WTC11 (cell line): Measurements from ENCODE around the gene EFNA5. TPM values are rescaled to one million over a fixed set of nuclear protein-coding genes. Genes with fewer than 3 reads are reported as not detected.

ENCODE experiments used
- ATAC-seq: fragments of 200-7000 bp; cut with Tn5 transposase; 2 replicates; pipeline ENCODE4 v1.10.0; 2021; ENCODE audit warnings: mild to moderate bottlenecking, moderate library complexity
- CTCF ChIA-PET: fragments of 300-600 bp; sonication (Branson Sonifier 250); formaldehyde crosslinking; loops from one replicate; lab custom pipeline; 2021; ENCODE audit warnings: antibody characterized with exemption; lab: Charles Lee
- POLR2A ChIA-PET: fragments of 350-600 bp; sonication (Branson Sonifier 250); formaldehyde crosslinking; loops from one replicate; lab custom pipeline; 2021; ENCODE audit warnings: antibody characterized with exemption; lab: Charles Lee
- DNase-seq: peaks from one replicate; pipeline ENCODE4 v3.0.0; 2021; ENCODE audit warnings: low spot score
- H3K27ac Mint-ChIP-seq: 2 replicates; pipeline ENCODE4 v1.8.0; 2021; ENCODE audit warnings: mixed read lengths
- H3K27me3 Mint-ChIP-seq: 2 replicates; pipeline ENCODE4 v1.8.0; 2021; ENCODE audit warnings: low read depth, mild to moderate bottlenecking, moderate library complexity, mixed read lengths
- H3K36me3 Mint-ChIP-seq: 2 replicates; pipeline ENCODE4 v1.8.0; 2021; ENCODE audit warnings: mixed read lengths
- H3K4me1 Mint-ChIP-seq: 2 replicates; pipeline ENCODE4 v1.8.0; 2022; ENCODE audit warnings: mixed read lengths
- H3K4me3 Mint-ChIP-seq: 2 replicates; pipeline ENCODE4 v1.8.0; 2021; ENCODE audit warnings: mild to moderate bottlenecking, moderate library complexity, mixed read lengths
- H3K9me3 Mint-ChIP-seq: 2 replicates; pipeline ENCODE4 v1.8.0; 2021; ENCODE audit warnings: mixed read lengths
- ATF1 ChIP-seq: sonication (generic); formaldehyde crosslinking; IDR thresholded peaks from 2 replicates; pipeline ENCODE4 v1.8.1; 2023; ENCODE audit warnings: mild to moderate bottlenecking, moderate library complexity, missing genetic modification reagents
- E2F5 ChIP-seq: sonication (generic); formaldehyde crosslinking; IDR thresholded peaks from 2 replicates; pipeline ENCODE4 v1.8.1; 2022; ENCODE audit warnings: mild to moderate bottlenecking, moderate library complexity, missing genetic modification reagents
- ELF4 ChIP-seq: sonication (generic); formaldehyde crosslinking; IDR thresholded peaks from 2 replicates; pipeline ENCODE4 v1.8.1; 2022; ENCODE audit warnings: low read depth, mild to moderate bottlenecking, moderate library complexity, missing genetic modification reagents
- FOXK1 ChIP-seq: sonication (generic); formaldehyde crosslinking; IDR thresholded peaks from 2 replicates; pipeline ENCODE4 v1.8.0; 2022; ENCODE audit warnings: mild to moderate bottlenecking, moderate library complexity, missing genetic modification reagents
- GABPB1 ChIP-seq: sonication (generic); formaldehyde crosslinking; IDR thresholded peaks from 2 replicates; pipeline ENCODE4 v1.8.1; 2023; ENCODE audit warnings: mild to moderate bottlenecking, missing genetic modification reagents
- GRHL2 ChIP-seq: fragments of 250-450 bp; sonication (Bioruptor Pico); IDR thresholded peaks from 2 replicates; pipeline ENCODE4 v1.8.0; 2022; ENCODE audit warnings: mild to moderate bottlenecking, moderate library complexity; ENCODE audit not compliant: insufficient replicate concordance, severe bottlenecking
- JUN ChIP-seq: sonication (generic); formaldehyde crosslinking; IDR thresholded peaks from 2 replicates; pipeline ENCODE4 v1.8.0; 2023; ENCODE audit warnings: mild to moderate bottlenecking, missing genetic modification reagents
- MYBL2 ChIP-seq: sonication (generic); formaldehyde crosslinking; IDR thresholded peaks from 2 replicates; pipeline ENCODE4 v1.8.1; 2023; ENCODE audit warnings: mild to moderate bottlenecking, moderate library complexity, missing genetic modification reagents
- NFE2L1 ChIP-seq: sonication (generic); formaldehyde crosslinking; IDR thresholded peaks from 2 replicates; pipeline ENCODE4 v1.8.1; 2023; ENCODE audit warnings: missing genetic modification reagents
- NFYB ChIP-seq: sonication (generic); formaldehyde crosslinking; conservative IDR thresholded peaks from 2 replicates; pipeline ENCODE4 v1.8.0; 2022; ENCODE audit warnings: low read depth, missing genetic modification reagents
- OVOL2 ChIP-seq: fragments of 250-450 bp; sonication (Bioruptor Pico); IDR thresholded peaks from 2 replicates; pipeline ENCODE4 v1.9.0; 2021; ENCODE audit warnings: mild to moderate bottlenecking, borderline replicate concordance
- PRRX2 ChIP-seq: fragments of 250-450 bp; sonication (Bioruptor Pico); IDR thresholded peaks from 2 replicates; pipeline ENCODE4 v1.8.0; 2021; ENCODE audit warnings: mild to moderate bottlenecking
- SMAD3 ChIP-seq: sonication (generic); formaldehyde crosslinking; IDR thresholded peaks from 2 replicates; pipeline ENCODE4 v1.8.0; 2022; ENCODE audit warnings: missing genetic modification reagents, mild to moderate bottlenecking, borderline replicate concordance
- TEAD4 ChIP-seq: sonication (generic); formaldehyde crosslinking; IDR thresholded peaks from 2 replicates; pipeline ENCODE4 v1.8.0; 2022; ENCODE audit warnings: mild to moderate bottlenecking, missing genetic modification reagents
- USF1 ChIP-seq: sonication (generic); formaldehyde crosslinking; IDR thresholded peaks from 2 replicates; pipeline ENCODE4 v1.8.0; 2022; ENCODE audit warnings: mild to moderate bottlenecking, missing genetic modification reagents
- USF2 ChIP-seq: sonication (generic); formaldehyde crosslinking; IDR thresholded peaks from 2 replicates; pipeline ENCODE4 v1.8.1; 2023; ENCODE audit warnings: mild to moderate bottlenecking, missing genetic modification reagents, moderate library complexity
- ZNF219 ChIP-seq: sonication (generic); formaldehyde crosslinking; IDR thresholded peaks from 2 replicates; pipeline ENCODE4 v1.8.0; 2023; ENCODE audit warnings: missing genetic modification reagents, mild to moderate bottlenecking, borderline replicate concordance
- ZNF263 ChIP-seq: sonication (generic); formaldehyde crosslinking; IDR thresholded peaks from 2 replicates; pipeline ENCODE4 v1.8.1; 2022; ENCODE audit warnings: low read depth, mild to moderate bottlenecking, moderate library complexity, missing genetic modification reagents
- ZNF317 ChIP-seq: sonication (generic); formaldehyde crosslinking; IDR thresholded peaks from 2 replicates; pipeline ENCODE4 v1.8.1; 2023; ENCODE audit warnings: low read depth, mild to moderate bottlenecking, moderate library complexity, missing genetic modification reagents, borderline replicate concordance
- ZNF671 ChIP-seq: fragments of 250-450 bp; sonication (Bioruptor Pico); IDR thresholded peaks from 2 replicates; pipeline ENCODE4 v1.8.0; 2021; ENCODE audit warnings: mild to moderate bottlenecking
- total RNA-seq: library from RNA; stranded (reverse); gene quantifications from 3 replicates; pipeline ENCODE4 v1.2.3, GENCODE V29; 2021
- TF ChIP-seq, protein P1 (sequence below): sonication (generic); formaldehyde crosslinking; IDR thresholded peaks from 2 replicates; pipeline ENCODE4 v1.8.0; 2023; ENCODE audit warnings: missing genetic modification reagents
- TF ChIP-seq, protein P2 (sequence below): sonication (generic); formaldehyde crosslinking; conservative IDR thresholded peaks from 2 replicates; pipeline ENCODE4 v1.8.1; 2023; ENCODE audit warnings: mild to moderate bottlenecking, low read depth, missing genetic modification reagents, moderate library complexity

The EFNA5 gene
- total RNA-seq, 1 experiment from 2014 or later: 17.4 TPM

- TF ChIP-seq OVOL2 (no peak), PRRX2 (CRISPR knock-in tag) (no peak), NFYB (CRISPR knock-in tag) (no peak), ELF4 (no peak)
Measured at GRCh38 chr5:107469064-107469463, 201.7 kb downstream of the EFNA5 start (continued).

DNA sequence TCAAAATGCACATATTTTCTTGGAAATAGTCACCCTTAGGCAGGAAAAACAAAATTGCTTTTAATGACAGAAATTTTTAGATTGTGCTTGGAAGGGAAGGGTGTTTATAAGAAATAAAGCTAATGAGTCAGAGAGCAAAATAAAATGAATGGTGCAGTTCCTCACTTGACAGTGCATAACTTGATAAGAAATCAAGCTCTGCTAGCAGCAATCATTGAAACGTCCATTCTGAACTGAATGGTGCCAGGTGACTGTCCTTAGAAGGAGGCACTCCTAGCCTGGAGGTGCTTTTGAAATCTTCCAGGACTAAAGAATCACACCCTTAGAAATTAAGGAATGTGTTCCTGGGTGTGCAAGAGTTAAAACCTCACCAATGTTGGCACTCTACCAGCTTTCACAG, 202.5 kb downstream of the EFNA5 start:
- no peaks in the 10 kb centered on the region; the same call in 1 of the 2 replicates for H3K27me3 Mint-ChIP-seq
- H3K27ac Mint-ChIP-seq: no peak overlapping the region
- no peaks in the 10 kb centered on the region for H3K9me3 Mint-ChIP-seq
- ChIA-PET CTCF (interaction anchor here (0.7 to 1.4 kb wide), 3 partner anchors 11 to 204 kb away, joined by 4 to 5 read pairs (median 4); no protein-coding TSS in a partner anchor), POLR2A (no interaction called here)
- TF ChIP-seq SMAD3 (CRISPR knock-in tag) (no peak), OVOL2 (no peak), GABPB1 (no peak), USF2 (no peak), GRHL2 (no peak), ZNF263 (no peak), E2F5 (CRISPR knock-in tag) (no peak), ZNF219 (no peak), NFE2L1 (CRISPR knock-in tag) (no peak), ATF1 (CRISPR knock-in tag) (no peak), ZNF671 (CRISPR knock-in tag) (no peak), MYBL2 (CRISPR knock-in tag) (no peak), USF1 (no peak), FOXK1 (no peak), ZNF317 (CRISPR knock-in tag) (no peak), JUN (no peak), TEAD4 (CRISPR knock-in tag) (no peak)
- TF ChIP-seq, protein P1, sequence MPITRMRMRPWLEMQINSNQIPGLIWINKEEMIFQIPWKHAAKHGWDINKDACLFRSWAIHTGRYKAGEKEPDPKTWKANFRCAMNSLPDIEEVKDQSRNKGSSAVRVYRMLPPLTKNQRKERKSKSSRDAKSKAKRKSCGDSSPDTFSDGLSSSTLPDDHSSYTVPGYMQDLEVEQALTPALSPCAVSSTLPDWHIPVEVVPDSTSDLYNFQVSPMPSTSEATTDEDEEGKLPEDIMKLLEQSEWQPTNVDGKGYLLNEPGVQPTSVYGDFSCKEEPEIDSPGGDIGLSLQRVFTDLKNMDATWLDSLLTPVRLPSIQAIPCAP (CRISPR knock-in tag): no peak
- TF ChIP-seq, protein P2, sequence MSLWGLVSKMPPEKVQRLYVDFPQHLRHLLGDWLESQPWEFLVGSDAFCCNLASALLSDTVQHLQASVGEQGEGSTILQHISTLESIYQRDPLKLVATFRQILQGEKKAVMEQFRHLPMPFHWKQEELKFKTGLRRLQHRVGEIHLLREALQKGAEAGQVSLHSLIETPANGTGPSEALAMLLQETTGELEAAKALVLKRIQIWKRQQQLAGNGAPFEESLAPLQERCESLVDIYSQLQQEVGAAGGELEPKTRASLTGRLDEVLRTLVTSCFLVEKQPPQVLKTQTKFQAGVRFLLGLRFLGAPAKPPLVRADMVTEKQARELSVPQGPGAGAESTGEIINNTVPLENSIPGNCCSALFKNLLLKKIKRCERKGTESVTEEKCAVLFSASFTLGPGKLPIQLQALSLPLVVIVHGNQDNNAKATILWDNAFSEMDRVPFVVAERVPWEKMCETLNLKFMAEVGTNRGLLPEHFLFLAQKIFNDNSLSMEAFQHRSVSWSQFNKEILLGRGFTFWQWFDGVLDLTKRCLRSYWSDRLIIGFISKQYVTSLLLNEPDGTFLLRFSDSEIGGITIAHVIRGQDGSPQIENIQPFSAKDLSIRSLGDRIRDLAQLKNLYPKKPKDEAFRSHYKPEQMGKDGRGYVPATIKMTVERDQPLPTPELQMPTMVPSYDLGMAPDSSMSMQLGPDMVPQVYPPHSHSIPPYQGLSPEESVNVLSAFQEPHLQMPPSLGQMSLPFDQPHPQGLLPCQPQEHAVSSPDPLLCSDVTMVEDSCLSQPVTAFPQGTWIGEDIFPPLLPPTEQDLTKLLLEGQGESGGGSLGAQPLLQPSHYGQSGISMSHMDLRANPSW (CRISPR knock-in tag): no peak
- no peak for DNase-seq
- no peak for ATAC-seq
- H3K4me1 Mint-ChIP-seq: peaks cover 93% of the 10 kb centered on the region
- H3K4me3 Mint-ChIP-seq: no peak overlapping the region
- no peaks in the 10 kb centered on the region for H3K36me3 Mint-ChIP-seq
